HUDEP-2 (cell line): ENCODE results near the gene TDG.

Experiments used
- DNase-seq, 76 experiments: peaks; one replicate each; lab custom pipeline; 2025; ENCODE audit not compliant: unreplicated experiment in 76 of 76; lab: John Stamatoyannopoulos, UW

Gene TDG

DNA sequence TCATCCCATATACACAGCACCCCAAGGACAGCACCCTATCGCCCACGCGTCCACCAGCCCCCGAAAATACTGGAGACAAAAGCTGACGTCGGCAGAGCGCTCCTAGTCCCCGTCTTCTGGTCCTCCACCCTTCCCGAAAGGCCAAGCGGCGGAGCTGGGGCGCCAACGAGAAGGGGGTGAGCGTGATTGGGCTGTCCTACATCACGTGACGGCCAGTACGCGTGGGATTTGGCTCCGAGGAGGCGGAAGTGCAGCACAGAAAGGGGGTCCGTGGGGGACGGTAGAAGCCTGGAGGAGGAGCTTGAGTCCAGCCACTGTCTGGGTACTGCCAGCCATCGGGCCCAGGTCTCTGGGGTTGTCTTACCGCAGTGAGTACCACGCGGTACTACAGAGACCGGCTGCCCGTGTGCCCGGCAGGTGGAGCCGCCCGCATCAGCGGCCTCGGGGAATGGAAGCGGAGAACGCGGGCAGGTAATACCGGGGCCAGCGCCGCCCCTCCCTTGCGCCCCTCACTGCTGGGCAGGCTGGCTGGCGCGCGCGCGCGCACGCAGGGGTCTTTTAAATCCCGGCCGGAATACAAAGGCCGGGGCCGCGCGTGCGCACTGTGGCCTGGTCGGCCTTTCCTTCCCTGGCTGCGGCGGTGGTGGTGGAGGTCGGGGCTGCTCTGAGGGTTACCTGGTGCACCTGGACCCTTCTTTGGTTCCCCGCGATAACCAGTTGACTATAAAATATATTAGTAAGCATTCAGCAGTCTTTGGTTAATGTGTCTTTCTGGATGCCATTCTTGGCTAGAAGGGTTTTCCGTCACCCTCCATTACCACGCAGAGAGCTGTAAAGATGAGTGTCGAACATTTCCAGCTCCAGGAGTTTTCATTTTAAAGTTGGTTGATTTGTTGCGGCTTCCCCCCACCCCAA is at the start of gene TDG:
TSS of gene TDG (plus strand) at position 283 of the 915 bp plus-strand sequence. CDS start at position 449, 166 bp downstream.
- peak in 75 of 76 experiments; percentile 64 to 97 (median 93) for DNase-seq

DNA sequence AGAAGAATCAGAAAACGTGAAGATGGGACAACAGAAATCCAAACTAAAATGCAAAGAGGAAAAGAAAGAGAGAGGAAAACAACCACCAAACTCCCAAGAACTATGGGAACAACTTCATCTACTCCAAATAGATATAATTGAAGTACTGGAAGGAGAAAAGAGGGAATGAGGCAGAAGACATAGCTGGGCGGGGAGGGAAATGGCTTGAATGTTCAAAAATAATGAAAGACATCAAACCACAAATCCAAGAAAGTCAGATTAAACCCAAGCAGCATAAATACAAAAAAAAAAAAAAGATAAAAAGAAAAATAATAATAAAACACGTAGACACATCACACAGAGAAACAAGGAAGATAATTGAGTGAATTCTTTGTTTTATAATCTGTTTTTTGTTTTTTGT is 47.8 kb upstream of the TDG start:
- no peak for DNase-seq

DNA sequence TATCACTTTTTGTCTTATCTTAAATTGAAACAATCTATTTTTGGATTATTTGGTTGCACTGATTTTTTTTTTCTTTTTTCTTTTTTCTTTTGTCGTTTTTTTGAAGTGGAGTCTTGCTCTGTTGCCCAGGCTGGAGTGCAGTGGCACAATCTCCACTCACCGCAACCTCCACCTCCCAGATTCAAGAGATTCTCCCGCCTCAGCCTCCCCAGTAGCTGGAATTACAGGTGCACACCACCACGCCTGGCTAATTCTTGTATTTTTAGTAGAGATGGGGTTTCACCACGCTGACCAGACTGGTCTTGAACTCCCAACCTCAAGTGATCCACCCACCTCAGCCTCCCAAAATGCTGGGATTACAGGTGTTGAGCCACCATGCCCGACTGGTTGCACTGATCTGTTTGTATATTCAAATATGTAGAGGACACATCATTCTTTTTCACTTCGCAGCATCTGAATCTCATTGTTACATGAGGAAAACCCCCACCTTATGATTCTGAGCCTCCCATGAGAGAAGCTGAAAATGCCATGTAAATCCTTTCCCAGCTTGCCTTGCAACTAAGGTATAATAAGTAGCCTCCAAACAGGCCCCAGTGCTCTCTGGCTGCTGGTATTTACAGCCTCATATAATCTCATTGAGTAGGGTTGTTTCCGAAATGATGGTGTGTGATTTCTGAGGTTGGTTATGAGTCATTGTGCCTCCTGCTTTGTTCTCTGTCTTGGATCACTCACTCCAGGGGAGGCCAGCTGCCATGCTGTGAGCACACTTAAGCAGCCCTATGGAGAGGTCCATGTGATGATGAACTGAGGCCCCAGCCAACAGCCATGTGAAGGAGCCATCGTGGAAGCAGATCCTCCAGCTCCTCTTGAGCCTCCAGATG is 40.7 kb upstream of the TDG start:
- DNase-seq, result peak in 3 of 76 experiments; percentile 6 to 14 (median 12)

DNA sequence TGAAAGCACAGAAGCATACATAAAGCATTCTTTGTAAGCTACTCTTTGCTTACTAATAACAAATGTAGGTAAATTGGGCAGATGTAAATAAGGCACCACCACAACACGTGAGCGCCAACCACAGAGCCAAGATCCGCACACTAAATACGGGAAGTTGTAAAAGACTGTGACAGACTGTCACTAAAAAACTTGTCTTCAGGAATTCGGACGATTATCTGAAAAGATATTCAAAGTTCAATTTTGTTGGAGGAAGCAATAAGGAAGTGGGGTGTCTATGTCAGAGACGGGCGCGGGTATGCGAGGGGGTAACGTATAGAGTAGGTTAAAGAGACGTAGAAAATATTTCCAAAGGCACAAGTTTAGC is 37.0 kb upstream of the TDG start:
- peak in 18 of 76 experiments; percentile 2 to 51 (median 18) for DNase-seq

DNA sequence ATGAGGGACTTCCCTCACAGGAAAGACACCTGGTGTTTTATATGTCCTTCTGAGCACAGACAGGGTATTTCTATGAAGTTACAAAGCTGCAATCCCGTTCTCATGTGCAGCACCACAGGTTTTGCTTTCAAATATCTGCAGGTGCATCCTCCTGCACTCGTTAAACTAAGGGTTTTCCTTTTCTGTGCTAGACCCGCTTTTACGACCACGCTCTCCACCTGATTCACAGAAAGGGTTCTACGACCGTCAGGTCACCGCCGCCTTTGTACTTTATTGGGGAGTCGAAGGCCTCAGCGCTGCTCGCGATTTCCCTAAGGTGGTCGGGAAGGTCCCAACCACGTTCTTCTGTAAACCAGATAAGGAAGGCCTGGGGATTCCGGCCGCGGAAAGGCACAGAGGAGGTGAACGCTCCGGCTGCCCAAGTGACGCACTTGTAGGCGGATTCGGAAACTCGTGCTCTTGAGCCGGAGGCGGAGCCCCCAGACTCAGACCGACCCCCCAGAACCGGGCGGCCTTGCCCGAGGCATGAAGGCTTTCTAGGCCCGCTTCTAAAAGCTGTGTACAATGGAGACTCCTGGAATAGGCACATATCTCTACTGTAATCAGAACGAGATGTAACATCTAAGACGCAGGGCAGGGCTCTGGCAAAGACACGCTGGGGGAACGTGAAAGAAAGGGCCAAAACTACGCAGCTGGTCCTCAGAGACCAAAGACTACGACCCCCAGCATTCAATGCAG is 36.5 kb upstream of the TDG start:
- peak in 68 of 76 experiments; percentile 10 to 90 (median 72) for DNase-seq

DNA sequence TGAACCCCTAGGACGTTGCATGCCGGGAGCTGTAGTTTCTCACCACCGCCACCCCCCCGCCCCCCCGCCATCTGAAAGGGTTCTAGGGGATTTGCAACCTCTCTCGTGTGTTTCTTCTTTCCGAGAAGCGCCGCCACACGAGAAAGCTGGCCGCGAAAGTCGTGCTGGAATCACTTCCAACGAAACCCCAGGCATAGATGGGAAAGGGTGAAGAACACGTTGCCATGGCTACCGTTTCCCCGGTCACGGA is 36.0 kb upstream of the TDG start:
- DNase-seq, result peak in 43 of 76 experiments; percentile 36 to 93 (median 85)

DNA sequence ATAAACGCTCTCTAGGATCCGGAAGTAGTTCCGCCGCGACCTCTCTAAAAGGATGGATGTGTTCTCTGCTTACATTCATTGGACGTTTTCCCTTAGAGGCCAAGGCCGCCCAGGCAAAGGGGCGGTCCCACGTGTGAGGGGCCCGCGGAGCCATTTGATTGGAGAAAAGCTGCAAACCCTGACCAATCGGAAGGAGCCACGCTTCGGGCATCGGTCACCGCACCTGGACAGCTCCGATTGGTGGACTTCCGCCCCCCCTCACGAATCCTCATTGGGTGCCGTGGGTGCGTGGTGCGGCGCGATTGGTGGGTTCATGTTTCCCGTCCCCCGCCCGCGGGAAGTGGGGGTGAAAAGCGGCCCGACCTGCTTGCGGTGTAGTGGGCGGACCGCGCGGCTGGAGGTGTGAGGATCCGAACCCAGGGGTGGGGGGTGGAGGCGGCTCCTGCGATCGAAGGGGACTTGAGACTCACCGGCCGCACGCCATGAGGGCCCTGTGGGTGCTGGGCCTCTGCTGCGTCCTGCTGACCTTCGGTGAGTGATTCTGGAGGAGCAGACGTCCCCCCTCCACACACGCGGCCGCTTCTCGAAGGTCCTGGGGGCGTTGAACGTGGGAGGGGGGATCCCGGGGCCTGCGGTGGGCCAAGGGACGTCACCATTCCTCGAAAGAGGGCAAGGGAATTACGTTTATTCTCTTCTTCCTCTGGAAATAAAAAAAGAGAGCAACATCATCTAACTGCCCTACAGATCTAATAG is 35.5 kb upstream of the TDG start, which contains the start of gene HSP90B1:
TSS of gene HSP90B1 (plus strand) at position 377 of the 753 bp plus-strand sequence. CDS start at position 483, 106 bp downstream.
- peak; percentile 36 to 100 (median 99) for DNase-seq

DNA sequence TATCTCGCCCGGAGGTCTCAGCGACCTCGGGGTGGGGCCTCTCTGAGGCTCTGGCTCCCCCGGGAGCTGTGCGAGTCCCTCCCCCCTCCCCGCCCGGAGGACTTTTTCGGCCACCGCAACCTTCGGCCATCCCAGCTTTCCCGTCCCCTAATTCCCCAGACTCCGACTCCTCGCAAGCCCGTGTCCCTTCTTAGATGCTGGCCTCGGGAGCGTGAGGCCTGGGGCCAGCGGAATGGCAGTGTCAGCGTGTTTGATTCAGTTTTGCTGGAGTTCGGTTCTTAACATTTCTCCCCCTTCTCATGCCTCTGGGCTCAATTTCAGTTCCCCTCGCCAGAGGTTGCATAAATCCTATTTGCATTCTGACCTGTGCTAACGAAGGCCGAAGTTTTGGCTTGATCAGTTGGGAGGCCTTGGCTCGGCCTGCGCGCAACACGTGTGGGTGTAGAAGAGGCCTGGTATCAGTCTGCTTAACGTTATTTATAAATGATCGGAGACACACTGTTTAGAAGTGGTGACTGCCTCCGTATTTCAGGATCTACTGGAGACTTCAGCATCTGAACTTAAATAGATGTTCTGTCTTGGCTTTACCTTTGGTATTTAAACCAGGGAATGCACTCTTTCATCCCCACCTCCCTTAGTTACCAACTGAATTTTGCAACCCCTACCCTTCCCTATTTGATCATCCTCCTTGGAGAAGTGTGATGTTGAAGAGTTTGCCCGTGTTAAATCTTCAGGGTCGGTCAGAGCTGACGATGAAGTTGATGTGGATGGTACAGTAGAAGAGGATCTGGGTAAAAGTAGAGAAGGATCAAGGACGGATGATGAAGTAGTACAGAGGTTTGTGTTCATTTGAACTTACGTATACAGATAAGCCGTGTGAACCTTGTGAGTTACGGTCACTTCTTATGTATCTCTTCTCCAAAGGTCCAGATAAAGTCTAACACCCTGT is 34.6 kb upstream of the TDG start:
- DNase-seq, result peak in 11 of 76 experiments; percentile 2 to 46 (median 7)

DNA sequence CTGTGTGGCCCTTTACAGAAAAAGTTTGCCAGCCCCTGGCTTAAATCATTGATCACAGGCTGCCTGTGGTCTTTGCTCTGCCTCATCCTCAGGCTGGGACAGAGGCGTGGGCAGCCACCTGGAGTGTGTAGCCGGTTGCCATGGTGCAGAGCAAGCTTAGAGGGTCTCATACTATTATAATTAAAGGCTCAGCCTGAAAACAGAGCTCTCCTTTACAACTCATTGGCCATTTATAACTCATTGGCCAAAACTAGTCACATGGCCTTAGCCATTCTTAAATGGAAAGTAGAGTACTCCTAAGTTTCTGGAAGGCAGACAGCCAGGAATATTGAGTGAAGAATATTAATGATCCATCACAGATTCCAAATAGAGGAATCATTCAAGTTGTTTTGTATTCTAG is 32.4 kb upstream of the TDG start:
- no peak for DNase-seq

DNA sequence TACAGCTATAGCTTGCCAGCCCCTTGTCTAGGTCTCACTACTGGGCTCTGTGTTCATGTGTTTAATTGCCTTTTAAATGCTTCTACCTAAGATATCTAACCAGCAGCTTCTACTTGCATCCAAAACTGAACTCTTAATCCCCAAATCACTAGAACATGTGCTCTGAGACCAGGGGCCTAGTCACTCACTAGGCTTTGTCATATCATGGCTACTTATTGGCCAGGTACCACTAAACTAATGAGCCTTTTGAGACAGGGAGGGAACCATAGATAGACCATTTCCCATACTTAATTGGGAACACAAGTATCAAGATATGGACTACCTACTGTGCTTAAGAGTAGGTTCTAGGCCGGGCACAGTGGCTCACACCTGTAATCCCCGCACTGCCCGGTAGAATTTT is 29.0 kb upstream of the TDG start:
- DNase-seq, result no peak

DNA sequence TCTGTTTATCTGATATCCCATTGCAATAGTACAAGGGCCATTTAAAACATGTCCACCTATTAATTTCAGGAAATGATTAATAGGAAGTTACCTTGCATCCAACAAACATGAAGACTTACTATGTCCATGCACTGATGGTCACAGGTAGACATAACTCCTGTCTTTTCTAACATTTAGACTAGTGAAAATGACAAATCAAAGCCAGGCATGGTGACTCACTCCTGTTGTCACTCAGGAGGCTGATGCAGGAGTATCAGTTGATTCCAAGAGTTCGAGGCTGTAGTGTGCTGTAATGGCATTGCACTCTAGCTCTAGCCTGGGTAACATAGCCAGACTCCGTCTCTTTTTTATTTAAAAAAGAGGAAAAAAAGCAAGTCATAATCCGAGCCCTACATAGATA is 20.7 kb upstream of the TDG start:
- no peak for DNase-seq

DNA sequence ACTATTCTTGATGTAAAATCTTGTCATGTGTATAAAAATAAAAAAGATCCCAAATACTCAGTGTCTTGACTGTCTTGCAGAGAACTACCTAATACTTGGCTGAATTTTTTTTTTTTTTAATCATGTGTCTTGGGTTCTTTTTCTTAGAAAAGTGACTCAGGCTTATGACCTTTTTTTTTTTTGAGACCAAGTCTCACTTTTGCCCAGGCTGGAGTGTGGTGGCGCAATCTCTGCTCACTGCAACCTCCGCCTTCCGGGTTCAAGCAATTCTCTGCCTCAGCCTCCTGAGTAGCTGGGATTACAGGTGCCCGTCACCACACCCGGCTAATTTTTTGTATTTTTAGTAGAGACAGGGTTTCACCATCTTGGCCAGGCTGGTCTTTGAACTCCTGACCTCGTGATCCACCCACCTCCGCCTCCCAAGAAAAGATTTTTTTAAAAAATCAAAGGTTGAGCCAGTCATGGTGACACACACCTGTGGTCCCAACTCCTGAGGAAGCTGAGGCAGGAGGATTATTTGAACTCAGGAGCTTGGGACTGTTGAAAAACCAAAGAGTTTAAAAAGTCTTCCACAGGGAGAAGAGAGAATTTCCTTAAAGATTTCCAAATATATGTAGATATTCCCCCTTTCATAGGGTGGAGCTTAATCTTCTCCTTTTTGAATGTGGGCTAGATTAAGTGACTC is 17.7 kb upstream of the TDG start:
- no peak for DNase-seq

DNA sequence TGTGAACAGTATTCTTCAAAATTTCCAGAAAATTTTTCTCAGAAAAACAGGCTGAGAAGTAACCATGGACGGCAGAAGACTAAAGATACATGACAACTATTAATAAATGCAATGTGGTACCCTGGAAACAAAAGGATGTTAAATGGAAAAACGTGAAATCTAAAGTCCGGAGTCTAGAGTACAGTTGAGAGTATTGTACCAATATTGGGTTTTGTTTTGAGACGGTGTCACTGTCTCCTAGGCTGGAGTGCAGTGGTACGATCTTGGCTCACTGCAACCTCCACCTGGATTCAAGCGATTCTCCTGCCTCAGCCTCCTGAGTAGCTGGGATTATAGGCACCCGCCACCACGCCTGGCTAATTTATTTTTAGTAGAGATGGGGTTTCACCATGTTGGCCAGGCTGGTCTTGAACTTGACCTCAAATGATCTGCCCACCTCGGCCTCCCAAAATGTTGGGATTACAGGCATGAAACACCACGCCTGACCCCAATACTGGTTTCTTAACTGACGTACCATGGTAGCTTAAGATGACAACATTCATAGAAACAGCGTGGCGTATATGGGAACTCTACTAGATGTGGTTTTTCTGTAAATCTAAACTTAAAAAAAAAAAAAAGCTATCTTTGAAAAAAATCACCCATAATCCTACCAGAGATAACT is 16.8 kb upstream of the TDG start:
- DNase-seq, result no peak

DNA sequence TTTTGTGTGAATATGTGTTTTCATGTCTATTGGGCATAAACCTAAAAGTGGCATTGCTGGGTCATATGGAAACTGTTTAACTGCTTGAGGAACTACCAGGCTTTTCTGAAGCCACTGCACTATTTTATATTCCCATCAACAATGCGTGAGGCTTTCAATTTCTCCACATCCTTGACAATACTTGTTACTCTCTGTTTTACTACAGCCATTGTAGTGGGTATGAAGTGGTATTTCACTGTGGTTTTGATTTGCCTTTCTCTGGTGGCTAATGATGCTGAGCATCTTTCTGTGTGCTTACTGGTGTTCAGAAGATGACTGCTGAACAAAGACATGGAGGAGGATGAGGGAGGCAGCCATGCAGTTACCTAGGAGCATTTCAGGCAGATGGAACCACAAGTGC is 13.2 kb upstream of the TDG start:
- DNase-seq, result no peak

DNA sequence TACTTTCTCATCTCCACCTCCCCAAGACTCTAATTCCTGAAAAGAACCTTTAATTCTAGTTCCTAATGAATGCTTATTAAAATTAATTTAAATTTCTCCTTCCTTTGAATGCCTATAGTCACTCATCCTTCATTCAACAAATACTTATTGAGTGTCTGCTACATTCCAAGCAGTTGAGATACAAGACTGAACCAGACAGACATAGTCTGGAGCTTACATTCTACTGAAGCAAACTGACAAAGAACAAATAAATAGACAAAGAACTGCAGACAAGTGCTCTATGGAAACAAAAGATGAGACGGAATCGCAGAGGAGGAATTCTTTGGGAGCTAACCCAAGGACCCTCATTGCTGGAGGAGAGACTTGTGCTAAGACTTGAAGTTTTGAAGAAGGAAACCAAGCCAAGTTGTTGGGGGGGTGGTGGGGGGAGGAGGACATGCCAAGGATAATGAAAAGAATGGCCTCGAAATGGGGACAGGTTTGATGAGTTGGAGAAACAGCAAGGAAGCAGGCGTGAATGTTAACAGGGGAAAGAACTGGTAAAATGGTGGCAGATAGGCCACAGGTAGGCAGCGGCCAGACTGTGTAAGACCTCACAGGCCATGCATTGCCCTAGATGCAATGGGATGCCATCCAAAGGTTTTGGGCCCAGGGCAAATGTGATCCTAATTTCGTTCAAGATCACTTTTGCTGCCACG is 9.7 kb upstream of the TDG start:
- peak in 5 of 76 experiments; percentile 7 to 49 (median 18) for DNase-seq

DNA sequence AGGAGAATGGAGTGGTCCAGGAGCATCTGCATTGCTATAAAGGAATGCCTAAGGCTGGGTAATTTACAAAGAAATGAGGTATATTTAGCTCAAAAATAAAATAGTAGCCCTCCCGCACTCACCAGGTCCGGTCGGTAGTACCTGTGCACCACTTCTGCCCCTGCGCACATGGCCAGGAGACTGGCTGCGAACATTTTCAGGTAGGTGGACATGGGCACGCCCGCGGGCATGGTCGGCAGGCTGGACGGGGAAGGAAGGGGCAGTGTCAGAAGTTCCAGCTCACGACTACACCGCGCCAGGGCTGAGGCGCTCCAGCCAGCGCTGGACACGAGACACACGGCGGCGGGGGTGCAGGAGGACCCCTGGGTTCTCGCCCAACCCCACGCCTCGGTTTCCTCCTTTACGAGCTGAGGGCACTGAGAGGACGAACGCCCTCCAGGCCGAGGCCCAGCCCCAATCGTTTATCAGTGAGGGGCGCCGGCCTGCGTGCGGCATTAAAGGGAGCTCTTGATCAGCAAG is 9.1 kb upstream of the TDG start:
- DNase-seq, result peak in 16 of 76 experiments; percentile 26 to 67 (median 44)

DNA sequence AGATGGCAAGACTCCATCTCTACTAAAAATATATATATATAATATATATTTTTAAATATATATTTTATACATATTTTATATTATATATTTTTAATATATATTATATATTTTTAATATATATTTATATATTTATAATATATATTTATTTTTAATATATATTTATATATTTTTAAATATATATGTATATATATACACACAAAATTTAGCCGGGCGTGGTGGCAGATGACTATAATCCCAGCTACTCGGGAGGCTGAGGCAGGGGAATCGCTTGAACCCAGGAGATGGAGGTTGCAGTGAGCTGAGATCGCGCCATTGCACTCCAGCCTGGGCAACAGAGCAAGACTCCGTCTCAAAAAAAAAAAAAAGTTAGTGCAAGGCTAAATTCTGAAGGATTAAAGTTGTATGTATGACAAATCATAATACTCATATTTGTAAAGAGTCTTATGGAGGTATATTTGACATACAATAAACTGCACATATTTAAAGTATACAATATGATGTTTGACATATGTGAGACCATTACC is 7.7 kb upstream of the TDG start:
- no peak for DNase-seq
